Endothelial cell of umbilical vein (primary cell): Measurements from ENCODE around the gene VSTM2B.

ENCODE experiments used
- EZH2 ChIP-seq: IDR thresholded peaks from 2 replicates; pipeline ENCODE4 v1.6.1; 2012; ENCODE audit warnings: borderline replicate concordance, low read depth, mild to moderate bottlenecking, moderate library complexity, low read length, inconsistent platforms; ENCODE audit not compliant: severe bottlenecking
- POLR2A ChIP-seq: IDR thresholded peaks from 2 replicates; pipeline ENCODE4 v1.6.1; 2012; ENCODE audit warnings: low read depth, mild to moderate bottlenecking, control low read depth, low read length
- POLR2AphosphoS5 ChIP-seq: IDR thresholded peaks from 2 replicates; pipeline ENCODE4 v1.6.1; 2012; ENCODE audit warnings: low read depth, mild to moderate bottlenecking, control low read depth, low read length, moderate library complexity; ENCODE audit not compliant: insufficient read depth
- TF ChIP-seq, protein P1 (sequence below), 2 donors: IDR thresholded peaks; 1 replicate in 1 of 2; 2 replicates in 1 of 2; pipeline ENCODE4 v1.5.1; 2011; ENCODE audit warnings: low read length in 2 of 2, mild to moderate bottlenecking in 2 of 2, moderate library complexity in 2 of 2, control low read depth in 1 of 2, inconsistent platforms in 1 of 2, low read depth in 1 of 2; ENCODE audit not compliant: insufficient read depth in 1 of 2; ENCODE audit errors: extremely low read depth in 1 of 2

DNA sequence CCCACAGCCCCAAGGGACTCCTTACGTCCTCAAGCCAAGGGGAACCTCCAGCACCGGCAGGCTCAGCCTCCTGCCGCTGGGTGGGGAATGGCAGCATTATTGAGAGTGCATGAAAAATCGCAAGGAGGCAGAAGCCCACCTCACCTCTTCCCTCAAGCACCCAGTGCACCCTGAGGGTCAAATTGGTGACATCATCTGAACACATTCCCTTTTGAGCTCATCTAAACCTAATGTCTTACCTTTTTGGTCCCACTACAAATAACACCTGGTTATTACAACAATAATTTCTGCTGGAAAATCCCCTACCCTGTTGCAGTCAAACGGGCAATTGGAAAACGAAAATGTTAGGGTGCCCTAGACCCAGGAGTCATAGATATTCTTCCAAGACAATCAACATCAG, 68.1 kb downstream of the VSTM2B start:
- no peak for TF ChIP-seq POLR2AphosphoS5
- TF ChIP-seq POLR2A = no peak
- TF ChIP-seq, protein P1, sequence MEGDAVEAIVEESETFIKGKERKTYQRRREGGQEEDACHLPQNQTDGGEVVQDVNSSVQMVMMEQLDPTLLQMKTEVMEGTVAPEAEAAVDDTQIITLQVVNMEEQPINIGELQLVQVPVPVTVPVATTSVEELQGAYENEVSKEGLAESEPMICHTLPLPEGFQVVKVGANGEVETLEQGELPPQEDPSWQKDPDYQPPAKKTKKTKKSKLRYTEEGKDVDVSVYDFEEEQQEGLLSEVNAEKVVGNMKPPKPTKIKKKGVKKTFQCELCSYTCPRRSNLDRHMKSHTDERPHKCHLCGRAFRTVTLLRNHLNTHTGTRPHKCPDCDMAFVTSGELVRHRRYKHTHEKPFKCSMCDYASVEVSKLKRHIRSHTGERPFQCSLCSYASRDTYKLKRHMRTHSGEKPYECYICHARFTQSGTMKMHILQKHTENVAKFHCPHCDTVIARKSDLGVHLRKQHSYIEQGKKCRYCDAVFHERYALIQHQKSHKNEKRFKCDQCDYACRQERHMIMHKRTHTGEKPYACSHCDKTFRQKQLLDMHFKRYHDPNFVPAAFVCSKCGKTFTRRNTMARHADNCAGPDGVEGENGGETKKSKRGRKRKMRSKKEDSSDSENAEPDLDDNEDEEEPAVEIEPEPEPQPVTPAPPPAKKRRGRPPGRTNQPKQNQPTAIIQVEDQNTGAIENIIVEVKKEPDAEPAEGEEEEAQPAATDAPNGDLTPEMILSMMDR (IDR thresholded peaks at IDR 0.05; ENCODE audit: extremely low read depth in 1 of 2, insufficient read depth in 1 of 2, low read depth in 1 of 2, low read length in 2 of 2) = no peak
- no peak for TF ChIP-seq EZH2
